Chondrocyte (in vitro differentiated cells): ENCODE data around the gene WNT8A. TPM values are rescaled to one million over a fixed set of nuclear protein-coding genes. Genes with fewer than 3 reads are reported as not detected.

Experiments used
- DNase-seq: peaks from one replicate; pipeline ENCODE4 v3.0.0; 2021; ENCODE audit warnings: mixed read lengths, low spot score
- H3K27ac Mint-ChIP-seq: one replicate; pipeline ENCODE4 v1.8.0; 2021; ENCODE audit warnings: mild to moderate bottlenecking, moderate library complexity, mixed read lengths; ENCODE audit not compliant: unreplicated experiment
- H3K27me3 Mint-ChIP-seq: 2 replicates; pipeline ENCODE4 v1.8.0; 2021; ENCODE audit warnings: low read depth, mixed read lengths
- H3K36me3 Mint-ChIP-seq: 2 replicates; pipeline ENCODE4 v1.8.0; 2021; ENCODE audit warnings: low read depth, mixed read lengths
- H3K4me1 Mint-ChIP-seq: 2 replicates; pipeline ENCODE4 v1.8.0; 2021; ENCODE audit warnings: low read depth, mild to moderate bottlenecking, mixed read lengths
- H3K4me3 Mint-ChIP-seq: one replicate; pipeline ENCODE4 v1.8.0; 2021; ENCODE audit warnings: mild to moderate bottlenecking, moderate library complexity, mixed read lengths; ENCODE audit not compliant: unreplicated experiment
- H3K9me3 Mint-ChIP-seq: 2 replicates; pipeline ENCODE4 v1.8.0; 2021; ENCODE audit warnings: low read depth, mixed read lengths
- total RNA-seq: library from RNA; stranded (reverse); gene quantifications from 3 replicates; pipeline ENCODE4 v1.2.1, GENCODE V29; 2021
- TF ChIP-seq, protein P1 (sequence below): fragments of 200-600 bp; sonication (generic); IDR thresholded peaks from 2 replicates; pipeline ENCODE4 v1.5.0; 2021; ENCODE audit warnings: antibody characterized with exemption, mild to moderate bottlenecking, moderate library complexity

The WNT8A gene
- total RNA-seq, 1 donor from 2014 or later = not detected

DNA sequence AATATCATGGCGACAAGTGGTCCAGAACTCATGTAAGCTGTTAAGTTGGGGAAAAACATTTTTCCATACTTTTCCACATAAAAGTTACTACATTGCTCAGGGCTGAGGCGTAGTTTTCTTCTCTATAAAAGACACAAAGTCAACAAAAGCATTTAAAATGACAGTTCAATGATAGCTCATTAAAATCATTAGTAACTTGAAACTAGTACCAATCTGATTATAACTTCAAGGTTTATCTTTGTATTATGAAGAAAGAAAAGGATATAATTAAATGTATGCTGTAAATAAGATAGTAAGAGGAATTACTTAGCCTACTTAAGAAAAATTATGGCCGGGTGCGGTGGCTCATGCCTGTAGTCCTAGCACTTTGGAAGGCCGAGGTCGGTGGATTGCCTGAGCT lies 45.5 kb downstream of the WNT8A start:
- Mint-ChIP-seq H3K27me3 (peaks cover 4% of the 10 kb centered on the region), H3K27ac (no peak overlapping the region), H3K36me3 (no peaks in the 10 kb centered on the region), H3K9me3 (no peaks in the 10 kb centered on the region), H3K4me1 (peaks cover 5% of the 10 kb centered on the region), H3K4me3 (no peak overlapping the region)
- TF ChIP-seq, protein P1, sequence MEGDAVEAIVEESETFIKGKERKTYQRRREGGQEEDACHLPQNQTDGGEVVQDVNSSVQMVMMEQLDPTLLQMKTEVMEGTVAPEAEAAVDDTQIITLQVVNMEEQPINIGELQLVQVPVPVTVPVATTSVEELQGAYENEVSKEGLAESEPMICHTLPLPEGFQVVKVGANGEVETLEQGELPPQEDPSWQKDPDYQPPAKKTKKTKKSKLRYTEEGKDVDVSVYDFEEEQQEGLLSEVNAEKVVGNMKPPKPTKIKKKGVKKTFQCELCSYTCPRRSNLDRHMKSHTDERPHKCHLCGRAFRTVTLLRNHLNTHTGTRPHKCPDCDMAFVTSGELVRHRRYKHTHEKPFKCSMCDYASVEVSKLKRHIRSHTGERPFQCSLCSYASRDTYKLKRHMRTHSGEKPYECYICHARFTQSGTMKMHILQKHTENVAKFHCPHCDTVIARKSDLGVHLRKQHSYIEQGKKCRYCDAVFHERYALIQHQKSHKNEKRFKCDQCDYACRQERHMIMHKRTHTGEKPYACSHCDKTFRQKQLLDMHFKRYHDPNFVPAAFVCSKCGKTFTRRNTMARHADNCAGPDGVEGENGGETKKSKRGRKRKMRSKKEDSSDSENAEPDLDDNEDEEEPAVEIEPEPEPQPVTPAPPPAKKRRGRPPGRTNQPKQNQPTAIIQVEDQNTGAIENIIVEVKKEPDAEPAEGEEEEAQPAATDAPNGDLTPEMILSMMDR = no peak
- DNase-seq = no peak

GRCh38 chr5:138132543-138132942 lies 48.7 kb downstream of the WNT8A start:
- DNase-seq = no peak
- Mint-ChIP-seq H3K27ac (no peak overlapping the region), H3K27me3 (peaks cover 4% of the 10 kb centered on the region), H3K36me3 (no peaks in the 10 kb centered on the region), H3K4me1 (peaks cover 5% of the 10 kb centered on the region), H3K4me3 (no peak overlapping the region), H3K9me3 (no peaks in the 10 kb centered on the region)
- TF ChIP-seq, protein P1 = no peak

DNA sequence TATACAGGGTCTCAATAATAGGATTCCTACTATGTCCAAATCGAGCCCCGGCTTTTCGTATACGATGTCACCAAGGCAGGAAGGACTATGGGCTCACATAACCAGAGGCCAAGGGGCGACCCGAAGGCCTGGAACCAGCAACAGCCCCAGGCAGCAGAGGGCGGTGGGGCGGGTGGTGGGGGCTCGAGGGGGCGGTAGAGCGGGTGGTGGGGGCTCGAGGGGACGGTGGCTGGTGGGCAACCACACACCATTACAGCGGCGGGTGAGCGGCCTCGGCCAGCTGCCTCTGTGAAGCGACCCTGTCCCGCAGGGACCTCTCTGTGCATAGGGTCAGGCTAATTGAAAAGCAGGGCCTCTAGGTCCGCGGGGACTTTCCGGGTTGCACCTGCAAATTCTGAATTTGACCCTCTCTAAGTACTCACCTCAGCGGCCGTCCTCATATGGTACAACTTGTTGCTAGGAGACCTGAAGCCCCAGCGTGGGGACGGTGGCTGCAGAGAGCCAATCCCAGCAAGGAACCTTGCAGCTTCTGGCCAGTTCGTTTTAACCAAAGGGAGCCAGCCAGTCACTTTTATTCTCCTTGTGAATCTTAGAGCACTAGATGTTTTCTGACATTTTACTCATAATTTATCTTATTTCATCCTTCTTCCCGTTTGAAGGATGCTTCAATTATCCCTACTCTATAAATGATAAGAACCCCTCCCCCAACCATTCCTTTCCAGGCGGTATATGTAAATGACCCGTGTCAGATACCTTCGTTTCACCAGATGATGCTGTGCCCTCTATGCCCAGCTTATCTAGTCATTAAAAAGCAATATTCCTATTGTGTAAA lies 55.3 kb downstream of the WNT8A start, which contains the start of gene NME5:
Gene NME5 (minus strand): TSS at position 480 of the 832 bp plus-strand sequence. CDS start 648 bp downstream, outside the sequence.
- peak within 1 kb of the TSS; percentile 80 for H3K4me3 Mint-ChIP-seq
- DNase-seq = no peak
- TF ChIP-seq, protein P1 = no peak
- H3K27ac Mint-ChIP-seq = no peak within 1 kb of the TSS
- H3K27me3 Mint-ChIP-seq = no peaks in the 10 kb centered on the region
- H3K4me1 Mint-ChIP-seq = peaks cover 8% of the 10 kb centered on the region
- no peaks in the 10 kb centered on the region for H3K36me3 Mint-ChIP-seq
- no peaks in the 10 kb centered on the region for H3K9me3 Mint-ChIP-seq

GRCh38 chr5:138139781-138140090 lies 55.9 kb downstream of the WNT8A start:
- Mint-ChIP-seq H3K27me3 (no peaks in the 10 kb centered on the region), H3K36me3 (no peaks in the 10 kb centered on the region), H3K4me1 (peaks cover 8% of the 10 kb centered on the region), H3K4me3 (peak overlapping the region; percentile 80), H3K9me3 (no peaks in the 10 kb centered on the region), H3K27ac (no peak overlapping the region)
- TF ChIP-seq, protein P1 = no peak
- no peak for DNase-seq

DNA sequence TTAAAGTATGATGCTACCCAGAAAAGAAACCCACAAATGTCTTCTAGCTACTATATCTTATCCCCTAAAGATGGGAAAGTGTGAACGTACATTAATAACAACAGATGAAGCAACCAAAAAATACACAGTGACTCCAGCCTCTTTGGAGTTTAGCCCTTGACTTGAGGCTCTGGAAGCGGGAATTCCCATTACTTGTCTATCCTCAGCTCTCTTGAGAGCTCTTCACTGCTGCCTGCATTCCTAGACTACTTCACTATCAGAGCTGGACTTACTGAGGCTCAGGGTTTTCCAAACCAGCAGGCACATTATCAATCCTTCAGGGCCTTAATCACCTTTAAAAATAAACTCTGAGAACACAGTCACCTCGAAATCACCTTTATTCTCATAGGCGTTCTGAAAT lies 56.4 kb downstream of the WNT8A start:
- H3K27me3 Mint-ChIP-seq = no peaks in the 10 kb centered on the region
- H3K9me3 Mint-ChIP-seq = no peaks in the 10 kb centered on the region
- H3K4me3 Mint-ChIP-seq = no peak overlapping the region
- H3K4me1 Mint-ChIP-seq = peaks cover 8% of the 10 kb centered on the region
- no peaks in the 10 kb centered on the region for H3K36me3 Mint-ChIP-seq
- H3K27ac Mint-ChIP-seq = no peak overlapping the region
- TF ChIP-seq, protein P1 = no peak
- no peak for DNase-seq

Other genes with a start within 250 kb of the WNT8A start
- gene MYOT, start 216.2 kb upstream of the WNT8A start, total RNA-seq = not detected in 3 replicates
- gene PKD2L2, start 194.6 kb upstream of the WNT8A start, total RNA-seq = not detected in 3 replicates
- 35.9 to 43.6 TPM (median 43.0 TPM) in 3 replicates for gene FAM13B, start 51.0 kb upstream of the WNT8A start, total RNA-seq
- 1.7 to 5.0 TPM (median 2.0 TPM) in 3 replicates for gene NME5, start 55.4 kb downstream of the WNT8A start, total RNA-seq
- gene BRD8, start 94.6 kb downstream of the WNT8A start, total RNA-seq = 31.4 to 49.5 TPM (median 33.1 TPM) in 3 replicates
- gene KIF20A, start 95.1 kb downstream of the WNT8A start, total RNA-seq = 5.2 to 15.9 TPM (median 14.3 TPM) in 3 replicates
- gene CDC23, start 129.3 kb downstream of the WNT8A start, total RNA-seq = 28.8 to 32.4 TPM (median 30.8 TPM) in 3 replicates
- 0.12 to 0.23 TPM in 2 of 3 replicates, not detected in the other for gene GFRA3, start 190.6 kb downstream of the WNT8A start, total RNA-seq
- gene CDC25C, start 247.8 kb downstream of the WNT8A start, total RNA-seq = 1.2 to 1.6 TPM (median 1.6 TPM) in 3 replicates